Stomach (tissue), 9 donors: ENCODE data around the gene CRADD. TPM values are rescaled to one million over a fixed set of nuclear protein-coding genes. Genes with fewer than 3 reads are reported as not detected.

ENCODE experiments used
- DNase-seq, 2 donors: peaks; one replicate each; pipeline versions ENCODE4 v3.0.0 to v3.0.0-alpha.2; 2013 to 2019
- H3K27ac ChIP-seq, 5 donors: fragments of 200-600 bp in 4 of 5; sonication (generic) in 4 of 5; one replicate each; pipeline ENCODE4 v1.5.1; 2013 to 2019; ENCODE audit warnings: mild to moderate bottlenecking in 1 of 5, moderate library complexity in 1 of 5
- H3K27me3 ChIP-seq, 3 donors: fragments of 200-600 bp; sonication (generic); one replicate each; pipeline ENCODE4 v1.5.1; 2017 to 2019; ENCODE audit warnings: mixed run types in 1 of 3
- H3K36me3 ChIP-seq, 4 donors: fragments of 200-600 bp; sonication (generic); 1 replicate in 3 of 4; 2 replicates in 1 of 4; pipeline ENCODE4 v1.5.1; 2016 to 2019
- H3K4me1 ChIP-seq, 4 donors: fragments of 200-600 bp; sonication (generic); one replicate each; pipeline ENCODE4 v1.5.1; 2016 to 2019
- H3K4me3 ChIP-seq, 4 donors: fragments of 200-600 bp; sonication (generic) in 3 of 4; one replicate each; pipeline ENCODE4 v1.5.1; 2016 to 2019; ENCODE audit warnings: mild to moderate bottlenecking in 1 of 4
- H3K9me3 ChIP-seq, 4 donors: fragments of 200-600 bp; sonication (generic); one replicate each; pipeline ENCODE4 v1.5.1; 2016 to 2019
- EP300 ChIP-seq: sonication (generic); formaldehyde crosslinking; IDR thresholded peaks from one replicate; pipeline ENCODE4 v1.6.1; 2017; ENCODE audit warnings: antibody characterized with exemption
- POLR2A ChIP-seq, 4 donors: fragments of 450-650 bp; IDR thresholded peaks; one replicate each; pipeline ENCODE4 v1.6.1; 2016; ENCODE audit warnings: antibody characterized with exemption in 4 of 4, control low read depth in 2 of 4, mild to moderate bottlenecking in 1 of 4, moderate library complexity in 1 of 4
- POLR2AphosphoS5 ChIP-seq, 3 donors: sonication (generic); formaldehyde crosslinking; IDR thresholded peaks; one replicate each; pipeline ENCODE4 v1.6.1; 2016; ENCODE audit warnings: antibody characterized with exemption in 3 of 3
- WGBS, 5 donors: extraction: QIAGEN DNeasy Blood & Tissue Kit in 3 of 5; methylation state at CpG; one replicate each; pipeline versions ENCODE4 v1.1.5 to v1.1.7; 2013 to 2018; 5-methylcytosine and 5-hydroxymethylcytosine counted together
- intact Hi-C: fragments of 100-400 bp; cut with DNase I; formaldehyde crosslinking; loops from one replicate; pipeline ENCODE4 v1.15.1; 2023; ENCODE audit warnings: low total_unique reads
- polyA plus RNA-seq, 3 donors: library from polyadenylated mRNA; stranded (reverse); fragments of 200-250 nt; gene quantifications; one replicate each; pipeline ENCODE4 v1.2.3, GENCODE V29; 2013
- total RNA-seq, 5 donors: library from RNA; depleted of rRNA; stranded (reverse); fragments of >200 nt; gene quantifications; one replicate each; pipeline versions ENCODE4 v1.1.0 to v1.2.3, GENCODE V29; 2014 to 2016
- TF ChIP-seq, protein P1 (sequence below), 7 experiments: fragments of 450-650 bp in 4 of 7; fragments of 200-600 bp in 3 of 7; sonication (generic) in 3 of 7; IDR thresholded peaks; one replicate each; pipeline ENCODE4 v1.5.1; 2016 to 2019; ENCODE audit warnings: antibody characterized with exemption in 7 of 7, control low read depth in 2 of 7, mild to moderate bottlenecking in 1 of 7
- donor health status: healthy with polysubstance abuse.
- donor health status: Bipolar disorder and iron deficiency.
- donor health status: healthy.

Gene CRADD
- total and polyA plus RNA-seq, 8 donors: 2.3 to 30.9 (median 17.1) TPM

- Histone ChIP-seq H3K27me3 (no peaks in the 10 kb centered on the region), H3K36me3 (peaks cover 0 to 6% (median 0%) of the 10 kb centered on the region in 4 donors), H3K4me1 (peaks cover 0 to 9% (median 7%) of the 10 kb centered on the region in 4 donors), H3K27ac (no peak overlapping the region), H3K9me3 (no peaks in the 10 kb centered on the region), H3K4me3 (no peak overlapping the region)
- TF ChIP-seq POLR2AphosphoS5 (IDR thresholded peaks at IDR 0.05) (no peak), POLR2A (IDR thresholded peaks at IDR 0.05) (no peak), EP300 (no peak)
- TF ChIP-seq, protein P1, sequence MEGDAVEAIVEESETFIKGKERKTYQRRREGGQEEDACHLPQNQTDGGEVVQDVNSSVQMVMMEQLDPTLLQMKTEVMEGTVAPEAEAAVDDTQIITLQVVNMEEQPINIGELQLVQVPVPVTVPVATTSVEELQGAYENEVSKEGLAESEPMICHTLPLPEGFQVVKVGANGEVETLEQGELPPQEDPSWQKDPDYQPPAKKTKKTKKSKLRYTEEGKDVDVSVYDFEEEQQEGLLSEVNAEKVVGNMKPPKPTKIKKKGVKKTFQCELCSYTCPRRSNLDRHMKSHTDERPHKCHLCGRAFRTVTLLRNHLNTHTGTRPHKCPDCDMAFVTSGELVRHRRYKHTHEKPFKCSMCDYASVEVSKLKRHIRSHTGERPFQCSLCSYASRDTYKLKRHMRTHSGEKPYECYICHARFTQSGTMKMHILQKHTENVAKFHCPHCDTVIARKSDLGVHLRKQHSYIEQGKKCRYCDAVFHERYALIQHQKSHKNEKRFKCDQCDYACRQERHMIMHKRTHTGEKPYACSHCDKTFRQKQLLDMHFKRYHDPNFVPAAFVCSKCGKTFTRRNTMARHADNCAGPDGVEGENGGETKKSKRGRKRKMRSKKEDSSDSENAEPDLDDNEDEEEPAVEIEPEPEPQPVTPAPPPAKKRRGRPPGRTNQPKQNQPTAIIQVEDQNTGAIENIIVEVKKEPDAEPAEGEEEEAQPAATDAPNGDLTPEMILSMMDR (IDR thresholded peaks at IDR 0.05): no peak
- no peak for DNase-seq
- 83 to 90% (median 87%) methylated on average over 7 of the region's 7 CpGs for WGBS, 5 donors
- intact Hi-C loops: no loop called here
Observed at GRCh38 chr12:93850481-93851256, 173.5 kb downstream of the CRADD start.

DNA sequence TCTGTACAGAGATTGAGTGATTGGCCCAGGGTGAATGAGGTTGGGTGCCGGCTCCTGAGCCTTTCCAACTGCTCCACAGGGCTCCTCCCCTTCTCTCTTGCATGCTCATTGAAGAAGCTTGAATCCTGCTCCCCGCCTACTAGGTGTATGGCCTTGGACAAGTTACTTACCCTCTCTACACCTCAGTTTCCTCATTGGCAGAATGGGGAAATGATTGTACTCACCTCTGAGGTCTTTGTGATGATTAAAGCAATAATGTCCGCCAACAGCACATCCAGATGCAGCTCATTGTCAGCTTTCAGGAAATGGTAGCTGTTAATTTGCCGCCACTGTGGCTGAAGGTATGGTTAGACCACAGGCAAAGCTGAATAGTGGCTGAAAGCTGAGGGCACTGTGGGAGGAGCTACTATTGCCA is 174.1 kb downstream of the CRADD start:
- Histone ChIP-seq H3K27ac (no peak overlapping the region), H3K4me3 (no peak overlapping the region)
- WGBS, 5 donors: 73 to 85% (median 84%) methylated on average over 4 of the region's 4 CpGs

DNA sequence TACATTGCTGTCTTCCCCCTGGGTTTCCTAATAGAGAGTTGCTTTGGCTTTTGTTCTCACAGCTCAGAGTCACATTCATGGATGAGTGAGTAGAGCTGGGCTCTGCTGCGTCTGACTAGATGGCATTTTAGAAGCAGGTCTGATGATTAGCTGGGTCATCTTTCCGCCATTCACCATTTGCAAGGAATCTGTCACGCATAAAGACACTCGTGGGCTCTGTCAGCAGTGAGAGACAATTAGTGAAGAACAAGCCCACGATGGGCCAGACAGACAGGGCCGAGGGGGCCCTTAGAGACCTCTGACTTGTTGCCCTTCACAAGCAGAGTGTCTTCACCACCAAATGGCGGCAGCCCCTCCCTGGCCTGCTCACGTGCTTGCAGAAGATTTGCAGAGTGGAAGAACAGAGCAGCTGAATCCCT is 175.0 kb downstream of the CRADD start:
- H3K27ac ChIP-seq: no peak overlapping the region
- no peak for TF ChIP-seq POLR2A (IDR thresholded peaks at IDR 0.05)
- TF ChIP-seq POLR2AphosphoS5 (IDR thresholded peaks at IDR 0.05): no peak
- TF ChIP-seq, protein P1 (IDR thresholded peaks at IDR 0.05): no peak
- no peak for TF ChIP-seq EP300
- H3K9me3 ChIP-seq: no peaks in the 10 kb centered on the region
- intact Hi-C loops: no loop called here
- peaks cover 0 to 6% (median 0%) of the 10 kb centered on the region in 4 donors for H3K36me3 ChIP-seq
- peaks cover 0 to 15% (median 7%) of the 10 kb centered on the region in 4 donors for H3K4me1 ChIP-seq
- no peaks in the 10 kb centered on the region for H3K27me3 ChIP-seq
- no peak for DNase-seq
- no peak overlapping the region for H3K4me3 ChIP-seq
- WGBS, 5 donors: 89 to 93% (median 91%) methylated on average over 8 of the region's 8 CpGs

More for the DNA sequence above, 174.1 kb downstream of the CRADD start:
- peaks cover 0 to 6% (median 0%) of the 10 kb centered on the region in 4 donors for H3K36me3 ChIP-seq
- TF ChIP-seq, protein P1 (IDR thresholded peaks at IDR 0.05): no peak
- TF ChIP-seq POLR2A (IDR thresholded peaks at IDR 0.05) (no peak), EP300 (no peak), POLR2AphosphoS5 (IDR thresholded peaks at IDR 0.05) (no peak)
- no peak for DNase-seq
- H3K27me3 ChIP-seq: no peaks in the 10 kb centered on the region
- H3K9me3 ChIP-seq: no peaks in the 10 kb centered on the region
- intact Hi-C loops: no loop called here
- H3K4me1 ChIP-seq: peaks cover 0 to 12% (median 7%) of the 10 kb centered on the region in 4 donors

- Histone ChIP-seq H3K4me1 (peaks cover 0 to 9% (median 6%) of the 10 kb centered on the region in 4 donors), H3K27me3 (no peaks in the 10 kb centered on the region), H3K27ac (no peak overlapping the region), H3K4me3 (no peak overlapping the region), H3K9me3 (no peaks in the 10 kb centered on the region), H3K36me3 (peaks cover 0 to 6% (median 0%) of the 10 kb centered on the region in 4 donors)
- no peak for TF ChIP-seq POLR2A (IDR thresholded peaks at IDR 0.05)
- TF ChIP-seq, protein P1 (IDR thresholded peaks at IDR 0.05): no peak
- 83 to 91% (median 87%) methylated on average over 17 of the region's 17 CpGs for WGBS, 5 donors
- intact Hi-C loops: no loop called here
- DNase-seq: no peak
Observed at GRCh38 chr12:93853698-93854478, 176.7 kb downstream of the CRADD start.
